Heart right ventricle (tissue), 16 donors: ENCODE data around the gene CEP104. TPM values are rescaled to one million over a fixed set of nuclear protein-coding genes. Genes with fewer than 3 reads are reported as not detected.

Experiments used
- ATAC-seq, 8 donors: fragments of 200-7000 bp; cut with Tn5 transposase; one replicate each; pipeline ENCODE4 v1.9.1; 2020; ENCODE audit warnings: mild to moderate bottlenecking in 8 of 8, moderate library complexity in 8 of 8, moderate number of reproducible peaks in 1 of 8
- DNase-seq, 2 donors: peaks; one replicate each; pipeline ENCODE4 v3.0.0-alpha.2; 2020
- H3K27ac ChIP-seq, 10 donors: fragments of 200-600 bp; sonication (generic) in 2 of 10; one replicate each; pipeline versions ENCODE4 v1.5.0 to v1.8.0; 2020 to 2022; ENCODE audit warnings: mild to moderate bottlenecking in 3 of 10
- H3K27me3 ChIP-seq, 7 donors: fragments of 200-600 bp; one replicate each; pipeline ENCODE4 v1.8.0; 2021 to 2022; ENCODE audit warnings: mild to moderate bottlenecking in 2 of 7
- H3K36me3 ChIP-seq, 9 donors: fragments of 200-600 bp; sonication (generic) in 1 of 9; one replicate each; pipeline versions ENCODE4 v1.5.0 to v1.8.0; 2020 to 2022; ENCODE audit warnings: mild to moderate bottlenecking in 2 of 9
- H3K4me1 ChIP-seq, 9 donors: fragments of 200-600 bp; sonication (generic) in 1 of 9; one replicate each; pipeline versions ENCODE4 v1.5.0 to v1.8.0; 2020 to 2022; ENCODE audit warnings: mild to moderate bottlenecking in 4 of 9
- H3K4me3 ChIP-seq, 10 donors: fragments of 200-600 bp; sonication (generic) in 2 of 10; one replicate each; pipeline versions ENCODE4 v1.5.0 to v1.8.0; 2020 to 2022; ENCODE audit warnings: mild to moderate bottlenecking in 7 of 10, moderate library complexity in 2 of 10
- H3K9me3 ChIP-seq, 11 donors: fragments of 200-600 bp in 10 of 11; sonication (generic) in 2 of 11; one replicate each; pipeline versions ENCODE4 v1.5.0 to v1.8.0; 2013 to 2022; ENCODE audit warnings: mild to moderate bottlenecking in 2 of 11, control low read depth in 1 of 11, moderate library complexity in 1 of 11
- CTCF ChIP-seq, 9 donors: fragments of 200-600 bp; sonication (generic) in 2 of 9; IDR thresholded peaks; one replicate each; pipeline versions ENCODE4 v1.5.0 to v1.8.0; 2021 to 2022; ENCODE audit warnings: antibody characterized with exemption in 9 of 9, mild to moderate bottlenecking in 5 of 9, moderate library complexity in 1 of 9
- WGBS, 2 donors: extraction: QIAGEN DNeasy Blood & Tissue Kit; methylation state at CpG; one replicate each; pipeline ENCODE4 v1.1.7; 2013; ENCODE audit warnings: inconsistent platforms in 1 of 2; 5-methylcytosine and 5-hydroxymethylcytosine counted together
- intact Hi-C, 10 donors: fragments of 100-400 bp; cut with DNase I; formaldehyde crosslinking; loops; one replicate each; pipeline versions ENCODE4 v1.11.1 to v1.14.2; 2022
- long read RNA-seq, 3 donors: library from polyadenylated mRNA; unstranded; transcript quantifications; one replicate each; pipeline ENCODE4 v2.0.0, GENCODE V29; 2020 to 2021
- polyA plus RNA-seq, 2 donors: library from polyadenylated mRNA; stranded (reverse); fragments of 200-250 nt; gene quantifications; one replicate each; pipeline ENCODE4 v1.2.3, GENCODE V29; 2013
- total RNA-seq, 10 donors: library from RNA; stranded (reverse); fragmentation: NEBNext Ultra II Directional in 3 of 10; extraction: Animal tissue kit (Norgen Biotek cat#: 25700) in 3 of 10; gene quantifications; one replicate each; pipeline versions ENCODE4 v1.2.1 to v1.2.4, GENCODE V29; 2021 to 2023
- donor health status: Arrhythmogenic right ventricular cardiomyopathy.
- donor health status: ischemic (EF 13 %, LVEDD 7.1; RV severe dilation, severe dysfunction).
- donor health status: healthy with polysubstance abuse.
- donor health status: DM: no; HTN: yes; CAD: no.
- donor health status: DM: no; HTN: no; CAD: no.
- donor health status: ischemic (EF 25% LVEDD 6.9; RV normal size, moderate dysfunction).
- donor health status: ischemic (EF 25% LVEDD 5.7; RV mildly dilated, moderate dysfunction).
- donor health status: healthy.
- donor health status: DM: yes; HTN: yes; CAD: no.
- donor health status: Ischemic cardiomyopathy.
- donor health status: ischemic (EF 35%, LVEDD 5.7; RV mildly dilated, moderate dysfunction).
- donor health status: nonischemic (EF 11% LVEDD 7.7; RV severe dilation, severe dysfunction).
- donor health status: DM: yes; HTN: yes; CAD: no.
- donor health status: PGD.
- donor health status: ischemic (EF 29% LVEDD 5.4; RV normal size, mild dysfunction).
- donor health status: nonischemic (EF 23%, LVEDD 6.1; RV moderate dilation, normal function).

The CEP104 gene
- 10 to 100 TPM; 20.6 to 42.9 (median 29.0) TPM for total RNA-seq
- 1 to 10 TPM; 4.9 to 7.8 TPM for polyA plus RNA-seq
- long read RNA-seq, donor 1, full-length matches to known transcripts = 2 of 34 reads
- long read RNA-seq, donor 1, partial matches to known transcripts = 26 of 34 reads
- long read RNA-seq, donor 1, other reads (novel, unspliced or antisense) = 6 of 34 reads
- long read RNA-seq, donor 2, full-length matches to known transcripts = 1 of 24 reads
- long read RNA-seq, donor 2, partial matches to known transcripts = 17 of 24 reads
- long read RNA-seq, donor 2, other reads (novel, unspliced or antisense) = 6 of 24 reads
- long read RNA-seq, donor 3, partial matches to known transcripts = 17 of 27 reads
- long read RNA-seq, donor 3, other reads (novel, unspliced or antisense) = 9 of 27 reads

DNA sequence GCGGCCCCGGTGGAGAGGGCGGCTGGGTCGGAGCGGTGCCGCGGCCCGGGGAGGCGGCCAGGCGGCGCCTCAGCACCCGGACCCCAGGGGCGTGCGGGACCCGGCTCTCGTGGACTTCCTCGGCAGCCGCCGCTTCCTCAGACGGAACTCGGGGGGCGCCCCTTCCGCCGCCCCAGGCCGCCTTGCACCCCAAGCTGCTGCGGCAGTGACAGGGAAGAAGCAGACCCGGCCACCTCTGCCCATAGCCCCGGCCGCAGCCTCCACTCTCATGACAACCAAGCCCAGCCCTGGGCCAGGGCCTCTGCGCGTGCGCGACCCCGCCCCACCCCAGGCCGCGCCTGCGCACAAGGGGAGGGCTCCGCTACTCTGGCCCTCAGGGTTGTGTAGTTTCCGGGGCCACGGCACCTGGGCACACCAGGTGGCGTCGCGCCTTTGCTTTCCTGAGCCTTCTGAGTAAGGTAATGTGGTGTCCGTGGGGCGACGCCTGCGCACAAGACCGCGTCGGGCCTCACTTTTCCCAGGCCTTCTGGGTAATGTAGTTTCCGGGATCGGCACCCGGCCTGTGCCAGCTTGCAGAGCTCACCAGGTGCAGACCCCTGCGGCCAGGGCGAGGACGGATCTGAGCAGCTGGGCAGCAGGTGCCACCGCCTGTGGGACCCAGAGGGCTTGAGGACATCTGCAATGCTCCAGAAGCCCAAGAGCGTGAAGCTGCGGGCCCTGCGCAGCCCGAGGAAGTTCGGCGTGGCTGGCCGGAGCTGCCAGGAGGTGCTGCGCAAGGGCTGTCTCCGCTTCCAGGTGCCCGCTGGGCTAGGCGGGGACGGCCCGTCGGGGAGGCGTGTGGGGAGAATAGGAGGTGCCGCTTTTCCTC lies at the start of gene CEP104, which contains the start of gene DFFB:
Gene CEP104 (minus strand): TSS at position 289 of the 868 bp plus-strand sequence. CDS start 4,804 bp downstream, outside the sequence.
Gene DFFB (plus strand): TSS at position 554 of the 868 bp plus-strand sequence. CDS start 128 bp downstream, at position 682.
- ATAC-seq = peak; percentile 96 to 98 (median 97)
- 0% methylated on average over 69 to 73 of the region's 73 CpGs for WGBS, 2 donors
- Histone ChIP-seq H3K27me3 (no peaks in the 10 kb centered on the region), H3K9me3 (no peaks in the 10 kb centered on the region), H3K36me3 (peaks cover 0 to 3% (median 0%) of the 10 kb centered on the region in 9 donors), H3K27ac (peak within 1 kb of the TSS in 9 of 10 donors; percentile 64 to 86 (median 78)), H3K4me3 (peak within 1 kb of the TSS; percentile 63 to 95 (median 86)), H3K4me1 (peaks cover 10 to 30% (median 24%) of the 10 kb centered on the region in 9 donors)
- TF ChIP-seq CTCF (IDR thresholded peaks at IDR 0.05) = peak in 4 of 9 donors; percentile 36 to 43 (median 40)
- intact Hi-C loops = loop anchor here in 4 of 10 donors (2.0 to 5.0 kb wide), 3 partner anchors 40 to 45 kb away; partner anchors contain the start of gene C1orf174 (in 3 of the 4)
- DNase-seq = peak; percentile 83 to 89

DNA sequence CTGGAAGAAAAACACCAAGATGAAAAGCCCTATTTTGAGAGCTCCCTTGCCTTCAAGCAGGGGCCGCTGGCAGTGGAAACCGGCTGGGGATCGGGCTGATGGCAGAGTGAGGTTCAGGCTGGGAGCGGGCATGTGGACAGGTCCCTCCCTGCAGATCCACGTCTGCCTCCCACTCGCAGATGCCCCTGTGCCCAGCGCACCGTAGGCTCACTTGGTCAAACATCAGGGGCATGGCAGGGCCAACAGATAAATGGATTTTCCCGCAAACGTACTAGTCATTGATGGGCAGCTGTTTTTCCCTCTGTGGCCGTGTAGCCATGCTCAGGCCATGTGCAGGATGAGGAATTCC lies 49.6 kb upstream of the CEP104 start:
- DNase-seq = no peak

GRCh38 chr1:3905953-3906671 lies 49.1 kb upstream of the CEP104 start:
- no peak overlapping the region for H3K4me3 ChIP-seq
- no peaks in the 10 kb centered on the region for H3K9me3 ChIP-seq
- peaks cover 0 to 17% (median 13%) of the 10 kb centered on the region in 7 donors for H3K27me3 ChIP-seq
- 85 to 86% methylated on average over 18 of the region's 18 CpGs for WGBS, 2 donors
- no peak overlapping the region for H3K27ac ChIP-seq
- TF ChIP-seq CTCF (IDR thresholded peaks at IDR 0.05) = no peak
- no peaks in the 10 kb centered on the region for H3K36me3 ChIP-seq
- no peak for DNase-seq
- intact Hi-C loops = no loop called here
- H3K4me1 ChIP-seq = peaks cover 0 to 11% (median 0%) of the 10 kb centered on the region in 9 donors
- no peak for ATAC-seq

More for the DNA sequence above, 49.6 kb upstream of the CEP104 start:
- Histone ChIP-seq H3K27ac (no peak overlapping the region), H3K27me3 (peaks cover 0 to 22% (median 18%) of the 10 kb centered on the region in 7 donors), H3K36me3 (no peaks in the 10 kb centered on the region), H3K4me3 (no peak overlapping the region), H3K9me3 (no peaks in the 10 kb centered on the region), H3K4me1 (peaks cover 0 to 6% (median 0%) of the 10 kb centered on the region in 9 donors)
- intact Hi-C loops = no loop called here
- ATAC-seq = no peak
- no peak for TF ChIP-seq CTCF (IDR thresholded peaks at IDR 0.05)
- 82 to 91% methylated on average over 11 of the region's 11 CpGs for WGBS, 2 donors
